Ascending aorta (tissue), 2 donors: Measurements from ENCODE around the gene SART3. TPM values are rescaled to one million over a fixed set of nuclear protein-coding genes. Genes with fewer than 3 reads are reported as not detected.
"Not testable (repeated sequence)": the region's sequence is repeated elsewhere in the genome, so short reads cannot be mapped to it uniquely, and the experiment has no call there.

Experiments
- DNase-seq, 2 donors: peaks; one replicate each; pipeline ENCODE4 v3.0.0-alpha.2; 2019; ENCODE audit warnings: low spot score in 2 of 2
- H3K27ac ChIP-seq, 2 donors: fragments of 200-600 bp; sonication (generic); one replicate each; pipeline ENCODE4 v1.5.1; 2016 to 2017; ENCODE audit warnings: mild to moderate bottlenecking in 1 of 2
- H3K27me3 ChIP-seq: fragments of 200-600 bp; sonication (generic); one replicate; pipeline ENCODE4 v1.5.1; 2017
- H3K36me3 ChIP-seq, 2 donors: fragments of 200-600 bp; sonication (generic); one replicate each; pipeline ENCODE4 v1.5.1; 2016
- H3K4me1 ChIP-seq, 2 donors: fragments of 200-600 bp; sonication (generic); one replicate each; pipeline ENCODE4 v1.5.1; 2016 to 2017; ENCODE audit warnings: mild to moderate bottlenecking in 1 of 2
- H3K4me3 ChIP-seq, 2 donors: fragments of 200-600 bp; sonication (generic); one replicate each; pipeline ENCODE4 v1.5.1; 2016 to 2017; ENCODE audit warnings: mild to moderate bottlenecking in 1 of 2
- H3K9me3 ChIP-seq, 2 donors: fragments of 200-600 bp; sonication (generic); one replicate each; pipeline ENCODE4 v1.5.1; 2016
- CTCF ChIP-seq, 3 experiments: fragments of 200-600 bp in 2 of 3; fragments of 450-650 bp in 1 of 3; sonication (generic) in 2 of 3; IDR thresholded peaks; one replicate each; pipeline ENCODE4 v1.5.1; 2016 to 2019; ENCODE audit warnings: antibody characterized with exemption in 3 of 3, mild to moderate bottlenecking in 1 of 3, moderate library complexity in 1 of 3
- intact Hi-C: fragments of 100-400 bp; cut with DNase I; formaldehyde crosslinking; loops from one replicate; pipeline ENCODE4 v1.15.1; 2023
- total RNA-seq: library from RNA; depleted of rRNA; stranded (reverse); fragments of >200 nt; gene quantifications from one replicate; pipeline ENCODE4 v1.1.0, GENCODE V29; 2016

Gene SART3
- total RNA-seq, 1 donor from 2014 or later = 22.9 TPM

DNA sequence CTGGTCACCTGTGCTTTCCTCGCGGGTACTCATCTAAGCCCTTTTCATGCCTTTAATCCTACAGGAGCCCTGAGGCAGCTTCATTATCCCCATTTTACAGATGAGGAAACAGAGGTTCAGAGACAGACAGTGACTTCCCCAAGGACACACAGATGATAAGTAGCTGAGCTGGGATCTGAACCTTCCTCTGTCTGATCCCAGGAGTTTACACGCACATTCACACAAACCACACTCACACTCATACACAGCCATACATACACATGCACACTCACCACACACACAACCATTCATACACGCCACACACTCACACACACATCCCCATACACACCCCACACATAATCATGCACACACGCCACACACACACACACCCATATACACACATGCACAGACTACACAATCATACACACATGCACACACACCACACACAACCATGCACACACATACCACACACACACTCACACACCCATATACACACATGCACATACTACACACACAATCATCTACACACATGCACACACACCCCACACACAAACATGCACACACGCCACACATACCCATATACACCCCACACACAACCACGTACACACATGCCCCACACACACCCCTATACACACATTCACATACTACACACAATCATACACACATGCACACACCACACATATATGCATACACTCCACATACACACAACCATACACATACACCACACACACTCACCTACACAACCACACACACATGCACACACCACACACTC, 34.2 kb upstream of the SART3 start:
- H3K27ac ChIP-seq = no peak overlapping the region
- TF ChIP-seq CTCF (IDR thresholded peaks at IDR 0.05) = no peak
- intact Hi-C loops = no loop called here
- H3K4me1 ChIP-seq = no peaks in the 10 kb centered on the region
- no peak overlapping the region for H3K4me3 ChIP-seq
- no peaks in the 10 kb centered on the region for H3K27me3 ChIP-seq
- no peaks in the 10 kb centered on the region for H3K9me3 ChIP-seq
- no peak for DNase-seq
- no peaks in the 10 kb centered on the region for H3K36me3 ChIP-seq

- Histone ChIP-seq H3K9me3 (no peaks in the 10 kb centered on the region), H3K36me3 (no peaks in the 10 kb centered on the region), H3K27ac (no peak overlapping the region), H3K4me1 (no peaks in the 10 kb centered on the region), H3K27me3 (no peaks in the 10 kb centered on the region), H3K4me3 (no peak overlapping the region)
- TF ChIP-seq CTCF (IDR thresholded peaks at IDR 0.05) = no peak
- intact Hi-C loops = no loop called here
- DNase-seq = no peak
Measured at GRCh38 chr12:108594323-108594903, 33.4 kb upstream of the SART3 start.

GRCh38 chr12:108592033-108592909, 31.3 kb upstream of the SART3 start:
- Histone ChIP-seq H3K36me3 (no peaks in the 10 kb centered on the region), H3K4me3 (no peak overlapping the region), H3K4me1 (no peaks in the 10 kb centered on the region), H3K27me3 (no peaks in the 10 kb centered on the region), H3K9me3 (no peaks in the 10 kb centered on the region), H3K27ac (no peak overlapping the region)
- intact Hi-C loops = no loop called here
- no peak for TF ChIP-seq CTCF (IDR thresholded peaks at IDR 0.05)
- no peak for DNase-seq

GRCh38 chr12:108591267-108591980, 30.5 kb upstream of the SART3 start:
- Histone ChIP-seq H3K4me3 (no peak overlapping the region), H3K36me3 (no peaks in the 10 kb centered on the region), H3K27me3 (no peaks in the 10 kb centered on the region), H3K27ac (no peak overlapping the region), H3K9me3 (no peaks in the 10 kb centered on the region), H3K4me1 (no peaks in the 10 kb centered on the region)
- no peak for TF ChIP-seq CTCF (IDR thresholded peaks at IDR 0.05)
- intact Hi-C loops = no loop called here
- DNase-seq = no peak

DNA sequence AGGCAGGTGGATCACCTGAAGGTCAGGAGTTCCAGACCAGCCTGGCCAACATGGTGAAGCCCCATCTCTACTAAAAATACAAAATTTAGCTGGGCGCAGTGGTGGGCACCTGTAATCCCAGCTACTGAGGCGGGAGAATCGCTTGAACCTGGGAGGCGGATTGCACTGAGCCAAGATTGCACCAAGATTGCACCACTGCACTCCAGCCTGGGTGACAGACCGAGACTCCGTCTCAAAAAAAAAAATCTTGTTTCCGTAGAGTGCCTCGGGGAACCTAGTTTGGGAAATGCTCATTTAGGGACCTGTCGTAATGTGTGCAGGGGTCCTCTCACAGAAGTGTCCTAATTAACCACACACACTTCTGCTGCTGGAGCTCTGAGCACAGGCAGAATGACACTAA, 29.5 kb upstream of the SART3 start:
- H3K9me3 ChIP-seq, H3K36me3 ChIP-seq, H3K4me1 ChIP-seq, H3K4me3 ChIP-seq, H3K27me3 ChIP-seq, DNase-seq, intact Hi-C loops, H3K27ac ChIP-seq: not testable (repeated sequence)
